Measurements from ENCODE around the gene TRMT1.
"Not testable (repeated sequence)": the region's sequence is repeated elsewhere in the genome, so short reads cannot be mapped to it uniquely, and the experiment has no call there.

TRMT1 gene

DNA sequence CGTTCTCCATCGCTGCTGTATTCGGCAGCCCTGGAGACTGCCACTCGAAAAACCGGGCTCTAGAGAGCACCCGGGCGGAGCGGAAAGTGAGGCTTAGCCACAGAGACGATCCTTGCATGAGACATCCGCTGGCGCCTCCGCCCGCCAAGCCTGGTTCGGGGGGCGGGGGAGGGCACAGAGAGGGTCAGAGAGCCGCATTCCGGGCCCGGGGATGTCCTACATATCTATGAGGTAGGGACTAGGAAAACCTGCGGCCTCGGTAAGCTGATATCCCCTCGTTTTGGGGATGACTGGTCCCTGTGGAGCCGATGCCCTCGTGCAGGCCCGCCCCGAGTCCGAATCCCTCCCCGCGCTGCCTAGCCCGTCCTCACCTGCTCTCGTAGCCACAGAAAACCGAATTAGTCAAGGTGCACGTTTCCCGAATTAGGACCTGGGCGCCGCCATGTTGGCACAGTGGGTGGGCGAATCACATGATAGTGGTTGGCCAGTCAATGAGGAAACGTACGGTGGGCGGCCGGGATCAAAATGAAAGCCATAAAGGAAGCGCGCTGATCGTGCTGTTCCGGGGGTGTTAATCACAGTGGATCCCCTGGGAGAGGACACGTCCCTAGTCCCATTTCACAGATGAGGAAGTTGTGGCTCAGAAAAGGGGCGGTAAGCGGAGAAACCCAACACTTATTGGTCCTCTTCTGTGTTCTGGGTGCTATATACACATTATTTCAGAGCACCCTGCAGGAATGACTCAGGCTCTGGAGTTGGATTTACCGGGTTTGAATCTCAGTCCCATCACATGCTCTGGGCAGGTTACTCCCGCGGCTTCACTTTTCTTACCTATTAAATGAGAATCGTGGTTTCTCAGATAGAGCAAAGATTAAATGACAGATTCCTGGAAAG, at the start of gene TRMT1:
Gene TRMT1 (minus strand): TSS at position 459 of the 894 bp plus-strand sequence. CDS start 341 bp downstream, at position 118.
- DNase-seq (ENCODE audit: low spot score), result peak; percentile 95

DNA sequence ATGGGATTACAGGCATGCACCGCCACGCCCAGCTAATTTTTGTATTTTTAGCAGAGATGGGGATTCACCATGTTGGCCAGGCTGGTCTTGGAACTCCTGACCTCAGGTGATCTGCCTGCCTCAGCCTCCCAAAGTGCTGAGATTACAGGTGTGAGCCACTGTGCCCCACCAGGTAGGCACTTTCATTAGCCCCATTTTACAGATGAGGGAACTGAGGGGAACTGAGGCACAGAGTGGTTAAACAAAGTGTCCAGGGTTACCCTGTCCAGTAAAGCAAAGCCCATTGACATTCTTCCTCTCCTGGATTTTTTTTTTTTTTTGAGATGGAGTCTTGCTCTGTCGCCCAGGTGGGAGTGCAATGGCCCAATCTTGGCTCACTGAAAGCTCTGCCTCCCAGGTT, 49.6 kb upstream of the TRMT1 start:
- DNase-seq (ENCODE audit: low spot score), result not testable (repeated sequence)

DNA sequence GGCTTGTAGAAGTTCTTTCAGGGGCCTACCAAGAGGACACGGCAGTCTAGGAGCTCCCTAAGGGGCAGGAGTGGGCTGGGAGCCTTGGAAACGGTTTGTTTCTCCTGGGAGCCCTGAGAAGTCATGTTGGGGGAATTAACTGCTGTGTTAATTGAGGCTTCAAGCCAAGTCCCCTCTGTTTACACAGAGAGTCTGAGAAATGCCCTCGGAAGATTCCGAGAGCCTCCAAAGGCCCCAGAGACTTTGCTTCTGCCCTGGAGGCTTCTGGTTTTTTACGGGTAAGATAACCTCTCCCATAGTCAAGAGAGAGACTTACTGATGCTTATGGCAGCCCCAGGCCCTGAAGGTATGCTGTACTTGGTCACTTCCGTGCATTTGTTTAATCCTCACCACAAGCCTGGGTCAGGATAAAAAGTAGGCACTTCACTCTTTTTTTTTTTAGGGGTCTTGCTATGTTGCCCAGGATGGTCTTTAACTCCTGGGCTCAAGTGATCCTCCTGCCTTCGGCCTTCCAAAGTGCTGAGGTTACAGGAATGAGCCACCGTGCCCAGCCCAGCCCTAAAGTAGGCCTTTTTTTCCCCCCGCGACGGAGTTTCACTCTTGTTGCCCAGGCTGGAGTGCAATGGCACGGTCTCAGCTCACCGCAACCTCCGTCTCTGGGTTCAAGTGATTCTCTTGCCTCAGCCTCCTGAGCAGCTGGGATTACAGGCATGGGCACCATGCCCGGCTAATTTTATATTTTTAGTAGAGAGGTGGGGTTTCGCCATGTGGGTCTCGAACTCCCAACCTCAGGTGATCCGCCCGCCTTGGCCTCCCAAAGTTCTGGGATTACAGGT, 48.8 kb upstream of the TRMT1 start:
- no peak for DNase-seq (ENCODE audit: low spot score)

- peak; percentile 30 for DNase-seq (ENCODE audit: low spot score)
Measured at GRCh38 chr19:13164343-13165161, 48.0 kb upstream of the TRMT1 start.

DNA sequence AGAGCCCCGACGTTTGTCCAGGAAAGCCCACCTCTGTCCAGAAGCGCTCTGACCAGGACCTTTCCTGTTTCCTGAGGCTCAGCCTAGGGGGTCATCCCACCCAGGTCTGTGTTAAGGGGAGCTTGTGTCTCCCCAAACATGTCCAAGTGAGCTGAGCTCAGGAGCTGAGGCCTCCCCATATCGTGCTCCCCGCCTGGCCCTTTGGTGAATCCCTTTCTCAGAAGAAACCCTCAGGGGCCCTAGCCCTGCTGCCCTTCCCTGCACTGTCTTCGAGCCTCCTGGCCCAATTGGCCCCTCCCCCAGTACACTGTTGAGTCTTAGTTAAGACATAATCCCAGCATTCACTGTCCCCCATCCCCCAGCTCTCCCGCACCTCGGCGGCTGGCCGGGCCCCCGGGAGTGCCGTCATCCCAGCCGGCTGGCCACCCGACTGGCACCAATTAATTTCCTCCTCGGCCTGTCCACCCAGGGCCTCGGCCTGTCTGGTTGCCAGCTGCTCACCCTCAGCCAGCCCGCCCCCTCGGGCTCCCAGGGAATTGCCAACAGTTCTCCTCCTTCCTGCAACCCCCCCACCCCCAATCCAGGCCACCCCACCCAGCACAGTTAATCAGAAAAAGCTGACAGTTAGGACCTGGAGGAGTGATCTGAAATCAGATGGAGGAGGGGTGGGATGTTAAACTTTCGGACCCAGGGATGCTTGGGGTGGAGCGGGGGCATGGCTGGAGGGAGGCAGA, 47.2 kb upstream of the TRMT1 start:
- peak; percentile 35 for DNase-seq (ENCODE audit: low spot score)

GRCh38 chr19:13162724-13163608, 46.4 kb upstream of the TRMT1 start:
- peak; percentile 78 for DNase-seq (ENCODE audit: low spot score)

- no peak for DNase-seq (ENCODE audit: low spot score)
Measured at GRCh38 chr19:13160557-13160956, 44.0 kb upstream of the TRMT1 start.

- DNase-seq (ENCODE audit: low spot score), result no peak
Measured at GRCh38 chr19:13159713-13160112, 43.2 kb upstream of the TRMT1 start.

GRCh38 chr19:13155472-13156359, 39.2 kb upstream of the TRMT1 start:
- DNase-seq (ENCODE audit: low spot score), result peak; percentile 81

DNA sequence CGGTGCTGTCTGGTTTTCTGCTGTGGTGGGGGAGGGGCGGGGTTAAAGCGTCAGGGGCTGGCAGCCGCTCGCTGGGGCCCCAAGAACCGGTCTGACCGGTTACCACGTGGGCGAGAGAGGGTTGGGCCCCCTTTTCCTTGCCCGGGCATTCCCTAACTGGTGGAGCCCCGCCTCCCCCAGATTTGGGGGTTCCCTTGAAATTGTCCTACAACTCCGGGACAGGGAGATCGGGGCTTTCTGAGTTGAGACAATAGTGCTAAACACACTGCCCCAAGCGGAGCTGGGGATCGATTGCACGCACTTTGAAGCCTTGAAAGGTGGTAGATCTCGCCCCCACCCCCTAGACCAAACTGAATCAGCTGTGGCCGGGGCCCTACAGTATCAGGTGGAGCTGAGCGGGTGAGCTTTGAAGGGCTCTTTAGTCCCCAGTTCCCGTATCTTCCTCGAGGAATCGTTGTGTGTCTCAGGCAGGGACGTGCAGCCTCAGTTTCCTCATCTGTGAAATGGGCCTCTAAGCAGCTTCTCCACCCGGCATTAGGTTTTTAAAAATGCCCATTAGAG, 38.5 kb upstream of the TRMT1 start:
- DNase-seq (ENCODE audit: low spot score), result peak; percentile 88

DNA sequence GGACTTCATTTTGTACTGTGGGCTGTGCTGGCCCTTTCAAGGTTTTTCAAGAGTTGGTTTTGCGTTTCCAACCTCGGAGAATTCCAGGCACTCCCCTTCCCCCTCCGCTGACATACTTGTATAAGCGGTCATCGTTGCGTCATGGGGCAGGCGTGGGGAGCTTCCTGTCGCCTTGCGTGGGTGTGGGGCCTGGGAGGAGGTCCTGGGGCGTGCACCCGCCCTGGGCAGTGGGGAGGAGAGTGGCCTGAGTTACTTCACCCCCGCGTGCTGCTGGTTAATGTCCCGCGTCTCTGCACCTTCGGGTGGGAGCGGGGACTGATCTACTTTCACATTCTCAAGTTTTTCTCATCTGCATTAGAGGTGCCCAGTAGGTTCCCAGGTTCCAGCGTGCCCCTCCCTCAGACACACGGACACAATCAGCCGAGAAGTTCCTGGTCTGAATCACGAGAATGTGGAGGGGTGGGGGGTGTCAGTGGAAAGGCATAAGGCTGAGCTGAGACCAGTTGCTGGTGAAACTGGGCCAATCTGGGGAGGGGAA, 37.8 kb upstream of the TRMT1 start:
- peak; percentile 71 for DNase-seq (ENCODE audit: low spot score)

DNA sequence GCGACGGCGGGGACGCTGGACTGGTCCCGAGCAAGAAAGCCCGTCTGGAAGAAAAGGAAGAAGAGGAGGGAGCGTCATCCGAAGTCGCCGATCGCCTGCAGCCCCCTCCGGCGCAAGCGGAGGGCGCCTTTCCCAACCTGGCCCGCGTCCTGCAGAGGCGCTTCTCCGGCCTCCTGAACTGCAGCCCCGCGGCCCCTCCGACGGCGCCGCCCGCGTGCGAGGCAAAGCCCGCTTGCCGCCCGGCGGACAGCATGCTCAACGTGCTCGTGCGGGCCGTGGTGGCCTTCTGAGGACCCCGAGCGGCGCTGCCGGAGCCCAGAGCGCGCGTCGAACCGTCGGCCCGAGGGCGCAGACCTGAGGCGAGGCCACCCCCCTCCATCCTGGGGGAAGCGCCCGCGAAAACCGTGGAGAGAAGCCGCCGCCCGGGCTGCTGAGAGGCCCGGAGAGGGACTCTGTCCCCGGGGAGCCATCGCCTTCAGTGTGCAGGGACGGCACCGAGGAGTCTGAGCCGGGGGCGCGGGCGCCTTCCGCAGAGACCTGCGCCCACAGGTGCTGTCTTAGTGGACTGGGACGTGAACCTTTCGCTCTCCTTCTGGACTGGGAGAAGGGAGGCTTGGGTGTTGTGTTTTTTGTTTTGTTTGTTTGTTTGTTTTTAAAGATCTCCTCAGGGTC, 37.2 kb upstream of the TRMT1 start:
- no peak for DNase-seq (ENCODE audit: low spot score)

GRCh38 chr19:13152974-13153568, 36.5 kb upstream of the TRMT1 start:
- peak; percentile 97 for DNase-seq (ENCODE audit: low spot score)

DNA sequence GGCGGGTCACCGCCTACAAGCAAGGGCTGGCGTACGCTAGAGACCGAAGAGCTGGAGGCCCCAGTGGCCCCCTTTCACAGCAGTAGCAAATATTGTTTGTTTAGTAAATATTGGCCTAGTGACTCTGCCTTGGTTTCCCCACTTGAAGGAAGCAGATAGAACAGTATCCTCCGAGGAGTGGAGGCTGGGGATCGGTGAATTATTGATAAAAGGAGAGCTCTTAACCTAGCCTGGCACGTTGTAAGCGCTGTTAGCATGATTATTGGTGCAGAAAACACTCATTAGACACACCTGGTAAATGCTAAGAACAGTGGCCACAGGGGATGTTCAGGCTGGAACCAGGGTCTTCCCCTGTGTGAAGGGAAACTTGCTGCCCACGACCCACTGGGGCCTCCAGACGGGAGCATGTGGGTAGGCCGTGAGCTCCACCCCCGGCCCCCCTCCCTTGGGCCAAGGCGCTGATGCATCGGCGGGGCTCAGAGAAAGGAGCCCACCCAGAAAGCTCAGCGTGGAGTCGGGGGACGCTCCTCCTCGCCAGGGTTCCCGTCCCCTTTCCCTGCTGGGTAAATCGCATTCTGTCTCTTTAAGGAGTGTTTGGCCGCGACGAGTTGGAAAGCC, 35.9 kb upstream of the TRMT1 start:
- DNase-seq (ENCODE audit: low spot score), result no peak

- peak; percentile 96 for DNase-seq (ENCODE audit: low spot score)
Measured at GRCh38 chr19:13151605-13152355, 35.2 kb upstream of the TRMT1 start.

GRCh38 chr19:13150931-13151604, 34.5 kb upstream of the TRMT1 start:
- peak; percentile 49 for DNase-seq (ENCODE audit: low spot score)
